A375 (cell line): ENCODE measurements around the gene SRSF12. TPM values are rescaled to one million over a fixed set of nuclear protein-coding genes. Genes with fewer than 3 reads are reported as not detected.

ENCODE experiments used
- small RNA-seq: library from RNA; depleted of rRNA; stranded (forward); fragments of <200 nt; gene quantifications from one replicate; pipeline ENCODE3, GENCODE V24; 2014
- total RNA-seq: library from RNA; depleted of rRNA; stranded (reverse); fragments of >200 nt; shearing (Covaris generic); gene quantifications from 2 replicates; pipeline ENCODE4 v1.2.3, GENCODE V29; 2014; rRNA removed

Gene SRSF12
- total RNA-seq, result 0.04 and 0.05 TPM in 2 replicates

DNA sequence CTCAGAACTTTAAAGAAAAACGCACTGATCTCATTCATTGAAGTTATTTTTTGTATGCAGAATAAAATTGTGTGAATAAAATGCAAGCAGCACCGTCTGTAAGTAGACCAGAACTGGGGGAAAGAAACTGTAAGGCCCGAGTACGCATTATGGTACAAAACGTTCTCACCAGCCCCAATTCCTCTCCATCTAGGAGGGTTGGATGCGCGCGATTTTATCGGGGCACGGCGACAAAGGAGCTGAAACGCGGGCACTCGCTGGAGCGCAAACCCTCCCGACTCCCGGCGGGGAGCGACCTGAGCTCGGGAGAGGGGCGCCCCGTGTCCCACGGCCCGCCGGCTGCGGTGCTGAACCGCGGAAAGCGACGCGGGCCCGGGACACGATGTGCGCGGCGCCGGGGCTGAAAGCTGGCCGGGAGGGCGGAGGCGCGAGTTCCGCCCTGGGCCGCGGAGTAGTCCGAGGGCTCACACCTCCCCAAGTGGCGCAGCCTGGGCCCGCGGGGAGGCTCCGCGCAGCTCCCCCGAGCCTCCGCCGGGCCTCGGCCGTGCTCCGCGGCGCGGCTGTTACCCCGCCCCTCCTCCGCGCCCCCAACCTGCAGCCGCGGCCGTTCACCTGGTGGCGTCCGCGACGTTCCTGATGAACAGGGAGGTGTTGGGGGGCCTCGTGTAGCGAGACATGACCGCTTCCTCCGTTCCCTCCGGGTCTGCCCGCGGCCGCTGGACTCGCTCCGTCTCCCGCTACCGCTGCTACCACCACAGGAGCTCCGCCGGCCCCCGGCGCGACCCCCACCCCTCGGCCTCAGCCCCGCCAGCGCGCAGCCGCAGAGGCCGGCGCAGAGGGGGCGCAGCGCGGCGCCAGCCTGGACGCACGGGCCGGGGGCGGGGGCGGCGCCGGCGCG, at the start of gene SRSF12:
Gene SRSF12 (minus strand): TSS at position 861 of the 898 bp plus-strand sequence. CDS start 184 bp downstream, at position 677.

DNA sequence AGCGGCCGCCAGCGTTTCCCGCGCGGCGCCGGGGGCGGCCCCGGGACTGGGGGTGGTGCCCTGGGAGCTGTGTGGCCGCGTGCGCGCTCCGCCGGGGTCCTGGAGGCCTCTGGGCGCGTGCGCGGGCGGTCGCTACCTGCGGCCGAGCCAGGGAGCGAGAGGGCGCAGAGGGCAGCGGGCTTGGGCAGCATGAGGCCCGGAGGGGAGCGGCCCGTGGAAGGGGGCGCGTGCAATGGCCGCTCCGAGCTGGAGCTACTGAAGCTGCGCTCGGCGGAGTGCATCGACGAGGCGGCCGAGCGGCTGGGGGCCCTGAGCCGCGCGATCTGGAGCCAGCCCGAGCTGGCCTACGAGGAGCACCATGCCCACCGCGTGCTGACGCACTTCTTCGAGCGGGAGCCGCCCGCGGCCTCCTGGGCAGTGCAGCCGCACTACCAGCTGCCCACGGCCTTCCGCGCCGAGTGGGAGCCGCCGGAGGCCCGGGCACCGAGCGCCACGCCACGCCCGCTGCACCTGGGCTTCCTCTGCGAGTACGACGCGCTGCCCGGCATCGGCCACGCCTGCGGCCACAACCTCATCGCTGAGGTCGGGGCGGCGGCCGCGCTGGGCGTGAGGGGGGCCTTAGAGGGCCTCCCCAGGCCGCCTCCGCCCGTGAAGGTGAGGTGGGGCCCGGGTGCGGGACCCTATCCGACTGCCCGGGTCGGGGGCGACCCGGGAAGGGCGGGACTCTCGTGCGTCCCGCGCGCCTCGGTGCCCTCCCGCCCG, 28.3 kb upstream of the SRSF12 start, which contains the start of gene PM20D2:
Gene PM20D2 (plus strand): TSS at position 100 of the 762 bp plus-strand sequence. CDS start 90 bp downstream, at position 190.

DNA sequence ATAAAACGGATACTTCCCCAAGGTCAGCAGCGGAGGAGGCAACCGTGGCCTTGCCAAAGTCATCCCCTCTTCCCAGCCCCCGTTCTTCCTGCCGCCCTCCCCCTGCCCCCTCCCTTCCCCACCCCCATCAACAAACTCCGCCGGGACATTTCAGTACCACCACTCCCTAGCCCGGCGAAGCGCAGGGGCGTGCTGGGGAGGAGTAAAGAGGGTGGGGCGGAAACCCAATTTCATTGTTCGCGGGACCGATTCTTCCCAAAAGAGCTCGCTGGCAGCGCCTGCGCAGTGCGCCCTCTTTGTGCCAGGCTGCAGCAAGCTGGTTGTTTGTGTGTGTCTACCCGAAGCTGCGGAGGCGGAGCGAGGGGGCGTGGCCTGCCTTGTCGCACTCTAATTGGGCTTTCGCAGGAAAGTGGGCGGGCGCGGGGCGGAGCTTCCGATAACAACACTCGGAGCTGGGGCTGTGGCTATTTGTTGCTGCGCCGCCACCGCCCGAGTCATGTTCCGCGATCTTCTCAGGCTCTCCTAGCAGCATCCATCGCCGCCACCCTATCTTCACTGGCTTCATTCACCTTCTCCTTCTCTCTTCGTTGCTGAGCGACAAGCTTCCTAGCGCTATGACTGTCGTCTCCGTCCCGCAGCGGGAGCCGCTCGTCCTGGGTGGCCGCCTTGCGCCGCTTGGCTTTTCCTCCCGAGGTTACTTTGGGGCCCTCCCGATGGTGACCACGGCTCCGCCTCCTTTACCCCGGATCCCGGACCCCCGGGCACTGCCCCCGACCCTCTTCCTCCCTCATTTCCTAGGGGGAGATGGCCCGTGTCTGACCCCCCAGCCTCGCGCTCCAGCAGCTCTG, 37.4 kb downstream of the SRSF12 start, which contains the start of gene PNRC1:
Gene PNRC1 (plus strand): TSS at position 471 of the 848 bp plus-strand sequence. CDS start 144 bp downstream, at position 615.

Small RNAs within 50 kb of the gene (small RNA-seq; reads per million reads assigned to genes)
- gene RN7SL336P (not detected), gene RNU2-61P (3.6 reads per million, percentile 82 among the genes with 10 or more reads in this experiment)

Other genes with a start within 250 kb of the SRSF12 start
- gene RNGTT, start 154.5 kb downstream of the SRSF12 start, total RNA-seq, result 17.1 and 22.0 TPM in 2 replicates
- gene PNRC1, start 37.3 kb downstream of the SRSF12 start, total RNA-seq, result 19.6 and 22.1 TPM in 2 replicates
- 11.7 and 11.9 TPM in 2 replicates for gene PM20D2, start 28.0 kb upstream of the SRSF12 start, total RNA-seq
- not detected in 2 replicates for gene GABRR1, start 99.3 kb upstream of the SRSF12 start, total RNA-seq
- 0.24 and 0.26 TPM in 2 replicates for gene GABRR2, start 197.2 kb upstream of the SRSF12 start, total RNA-seq
- 20.6 and 21.0 TPM in 2 replicates for gene UBE2J1, start 234.7 kb upstream of the SRSF12 start, total RNA-seq